ENCODE measurements around the gene GPR84.
"Not testable (repeated sequence)": the region's sequence is repeated elsewhere in the genome, so short reads cannot be mapped to it uniquely, and the experiment has no call there.

GPR84 gene

DNA sequence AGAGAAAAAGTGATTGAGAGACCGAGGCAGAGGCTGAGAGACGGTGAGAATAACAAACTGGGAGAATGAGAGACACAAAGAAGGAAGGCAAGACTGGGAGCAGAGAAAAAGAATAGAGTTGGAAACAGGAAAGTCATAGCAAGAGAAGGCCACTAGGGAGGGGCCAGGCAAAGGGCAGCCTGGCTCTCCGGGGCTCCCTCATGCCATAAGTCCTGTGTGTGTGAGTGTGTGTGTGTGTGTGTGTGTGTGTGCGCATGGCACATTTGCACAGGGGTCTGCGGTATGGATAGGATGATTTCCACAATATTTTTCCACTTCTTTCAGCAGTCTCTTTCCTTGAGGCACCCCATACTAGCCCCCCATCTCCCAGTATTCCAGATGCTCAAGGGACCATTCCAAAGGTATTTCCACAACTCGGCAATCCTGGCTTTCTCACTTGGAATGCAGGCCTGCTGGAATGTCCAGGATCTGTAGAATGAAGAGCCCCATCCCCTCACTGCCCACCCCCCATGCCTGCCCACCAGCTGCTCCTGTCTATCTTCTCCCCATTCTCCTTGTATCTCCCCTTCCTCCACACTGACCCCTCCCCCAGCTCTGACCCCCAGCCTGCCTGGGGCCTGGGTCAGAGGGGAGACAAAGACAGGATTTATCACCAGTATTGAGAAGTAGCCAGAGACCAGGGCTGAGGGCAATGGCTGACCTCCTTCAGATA lies 9.0 kb downstream of the GPR84 start:
- Histone ChIP-seq H3K9ac (ENCODE audit: low read length) (no peak overlapping the region), H3F3A (ENCODE audit: insufficient read depth, low read length) (no peaks in the 10 kb centered on the region), H3K27me3 (ENCODE audit: insufficient read depth, low read length) (no peaks in the 10 kb centered on the region), H3K27ac (ENCODE audit: low read depth, low read length, poor library complexity, severe bottlenecking) (no peak overlapping the region), H3K36me3 (ENCODE audit: insufficient read depth, low read length) (peaks cover 14% of the 10 kb centered on the region), H4K20me1 (ENCODE audit: insufficient read depth, low read length) (no peaks in the 10 kb centered on the region), H3K4me2 (ENCODE audit: low read length) (no peak overlapping the region), H3K4me1 (ENCODE audit: insufficient read depth, low read length, severe bottlenecking) (peaks cover 30% of the 10 kb centered on the region), H3K79me2 (ENCODE audit: insufficient read depth, low read length) (no peaks in the 10 kb centered on the region), H3K9me2 (ENCODE audit: low read depth, low read length) (no peaks in the 10 kb centered on the region), H3K4me3 (ENCODE audit: low read depth, low read length, poor library complexity, severe bottlenecking) (no peak overlapping the region), H3K9me3 (ENCODE audit: low read length) (no peaks in the 10 kb centered on the region), H2AFZ (ENCODE audit: low read length) (no peak overlapping the region)
- TF ChIP-seq EZH2 (IDR thresholded peaks at IDR 0.05; ENCODE audit: borderline replicate concordance, low read length) = no peak
- TF ChIP-seq, protein P1, sequence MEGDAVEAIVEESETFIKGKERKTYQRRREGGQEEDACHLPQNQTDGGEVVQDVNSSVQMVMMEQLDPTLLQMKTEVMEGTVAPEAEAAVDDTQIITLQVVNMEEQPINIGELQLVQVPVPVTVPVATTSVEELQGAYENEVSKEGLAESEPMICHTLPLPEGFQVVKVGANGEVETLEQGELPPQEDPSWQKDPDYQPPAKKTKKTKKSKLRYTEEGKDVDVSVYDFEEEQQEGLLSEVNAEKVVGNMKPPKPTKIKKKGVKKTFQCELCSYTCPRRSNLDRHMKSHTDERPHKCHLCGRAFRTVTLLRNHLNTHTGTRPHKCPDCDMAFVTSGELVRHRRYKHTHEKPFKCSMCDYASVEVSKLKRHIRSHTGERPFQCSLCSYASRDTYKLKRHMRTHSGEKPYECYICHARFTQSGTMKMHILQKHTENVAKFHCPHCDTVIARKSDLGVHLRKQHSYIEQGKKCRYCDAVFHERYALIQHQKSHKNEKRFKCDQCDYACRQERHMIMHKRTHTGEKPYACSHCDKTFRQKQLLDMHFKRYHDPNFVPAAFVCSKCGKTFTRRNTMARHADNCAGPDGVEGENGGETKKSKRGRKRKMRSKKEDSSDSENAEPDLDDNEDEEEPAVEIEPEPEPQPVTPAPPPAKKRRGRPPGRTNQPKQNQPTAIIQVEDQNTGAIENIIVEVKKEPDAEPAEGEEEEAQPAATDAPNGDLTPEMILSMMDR (IDR thresholded peaks at IDR 0.05; ENCODE audit: low read length) = no peak

DNA sequence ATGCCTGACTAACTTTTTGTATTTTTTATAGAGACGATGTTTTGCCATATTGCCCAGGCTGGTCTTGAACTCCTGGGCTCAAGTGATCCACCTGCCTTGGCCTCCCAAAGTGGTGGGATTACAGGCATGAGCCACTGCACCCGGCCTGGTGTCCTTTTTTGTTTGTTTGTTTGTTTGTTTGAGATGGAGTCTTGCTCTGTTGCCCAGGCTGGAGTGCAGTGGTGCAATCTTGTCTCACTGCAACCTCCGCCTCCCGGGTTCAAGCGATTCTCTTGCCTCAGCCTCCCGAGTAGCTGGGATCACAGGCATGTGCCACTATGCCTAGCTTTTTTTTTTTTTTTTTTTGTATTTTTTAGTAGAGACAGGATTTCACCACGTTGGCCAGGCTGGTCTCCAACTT lies 10.0 kb downstream of the GPR84 start:
- H3K27me3 ChIP-seq (ENCODE audit: insufficient read depth, low read length); H3K9ac ChIP-seq (ENCODE audit: low read length); H3F3A ChIP-seq (ENCODE audit: insufficient read depth, low read length); H2AFZ ChIP-seq (ENCODE audit: low read length); H3K27ac ChIP-seq (ENCODE audit: low read depth, low read length, poor library complexity, severe bottlenecking); H4K20me1 ChIP-seq (ENCODE audit: insufficient read depth, low read length); H3K79me2 ChIP-seq (ENCODE audit: insufficient read depth, low read length); H3K4me2 ChIP-seq (ENCODE audit: low read length); H3K9me2 ChIP-seq (ENCODE audit: low read depth, low read length); H3K4me3 ChIP-seq (ENCODE audit: low read depth, low read length, poor library complexity, severe bottlenecking); H3K9me3 ChIP-seq (ENCODE audit: low read length): not testable (repeated sequence)
- peaks cover 23% of the 10 kb centered on the region for H3K4me1 ChIP-seq (ENCODE audit: insufficient read depth, low read length, severe bottlenecking)
- H3K36me3 ChIP-seq (ENCODE audit: insufficient read depth, low read length) = peaks cover 24% of the 10 kb centered on the region

DNA sequence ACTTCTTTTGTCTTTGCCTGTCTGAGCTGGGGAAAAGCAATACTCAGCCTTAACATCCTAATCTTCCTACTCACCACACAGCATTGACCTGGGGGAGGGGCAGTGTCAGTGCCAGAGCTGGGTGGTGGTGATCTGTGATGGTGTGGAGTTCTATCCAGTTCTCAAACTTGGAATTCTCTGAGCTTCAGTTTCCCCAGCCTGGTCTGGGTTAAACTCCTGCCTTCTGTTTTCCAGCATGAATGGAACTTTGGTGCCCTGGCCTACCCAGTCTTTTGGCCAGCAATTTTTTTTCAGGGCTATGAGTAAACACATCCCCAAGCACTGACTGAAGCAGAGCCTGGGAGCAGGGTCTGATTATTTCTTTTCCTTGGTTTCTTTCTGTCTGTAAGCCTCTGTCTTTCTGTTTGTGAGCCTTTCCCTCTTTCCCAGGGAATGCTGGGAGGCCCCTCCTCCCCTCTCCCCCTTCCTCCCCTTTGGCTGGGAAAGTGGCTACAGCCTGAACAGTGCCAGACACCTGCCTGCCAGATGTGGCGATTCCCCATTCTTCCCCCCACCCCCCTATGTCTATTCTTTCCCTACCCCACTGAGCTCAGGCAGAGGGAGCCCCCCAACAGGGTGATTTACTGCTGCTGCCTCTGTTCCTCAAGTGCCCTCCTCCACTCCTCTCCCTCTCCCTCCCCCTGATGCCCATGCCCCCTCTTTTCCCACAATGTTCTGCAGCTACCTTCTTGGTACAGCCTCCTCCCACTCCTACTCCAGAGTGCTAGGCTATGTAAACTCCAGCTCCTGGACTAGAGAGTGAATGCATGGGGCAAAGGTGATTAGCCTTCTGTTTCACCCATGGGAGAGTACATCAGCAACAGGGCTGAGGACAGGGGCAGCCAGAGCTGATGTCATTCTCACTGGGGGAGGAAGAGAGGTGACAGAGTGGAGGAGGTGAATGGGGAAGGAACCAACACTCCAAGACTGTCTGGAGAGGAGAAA lies 11.1 kb downstream of the GPR84 start:
- H3K27me3 ChIP-seq (ENCODE audit: insufficient read depth, low read length) = no peaks in the 10 kb centered on the region
- no peak overlapping the region for H3K9ac ChIP-seq (ENCODE audit: low read length)
- no peaks in the 10 kb centered on the region for H4K20me1 ChIP-seq (ENCODE audit: insufficient read depth, low read length)
- no peak overlapping the region for H3K27ac ChIP-seq (ENCODE audit: low read depth, low read length, poor library complexity, severe bottlenecking)
- no peaks in the 10 kb centered on the region for H3K9me3 ChIP-seq (ENCODE audit: low read length)
- H3K4me1 ChIP-seq (ENCODE audit: insufficient read depth, low read length, severe bottlenecking) = peaks cover 16% of the 10 kb centered on the region
- no peak overlapping the region for H2AFZ ChIP-seq (ENCODE audit: low read length)
- H3K36me3 ChIP-seq (ENCODE audit: insufficient read depth, low read length) = peaks cover 30% of the 10 kb centered on the region
- no peaks in the 10 kb centered on the region for H3K79me2 ChIP-seq (ENCODE audit: insufficient read depth, low read length)
- no peak overlapping the region for H3K4me3 ChIP-seq (ENCODE audit: low read depth, low read length, poor library complexity, severe bottlenecking)
- H3K4me2 ChIP-seq (ENCODE audit: low read length) = no peak overlapping the region
- TF ChIP-seq, protein P1 (IDR thresholded peaks at IDR 0.05; ENCODE audit: low read length) = no peak
- no peaks in the 10 kb centered on the region for H3K9me2 ChIP-seq (ENCODE audit: low read depth, low read length)
- H3F3A ChIP-seq (ENCODE audit: insufficient read depth, low read length) = no peaks in the 10 kb centered on the region

Measured in OCI-LY1 (cell line).